ENCODE data around the gene FOSB. TPM values are rescaled to one million over a fixed set of nuclear protein-coding genes. Genes with fewer than 3 reads are reported as not detected.

FOSB gene
- total RNA-seq (731 TPM), polyA plus RNA-seq (10 to 100 TPM in 2 of 4 donors, 1 to 10 TPM in 2; 5.2 to 12.7 (median 9.6) TPM)

DNA sequence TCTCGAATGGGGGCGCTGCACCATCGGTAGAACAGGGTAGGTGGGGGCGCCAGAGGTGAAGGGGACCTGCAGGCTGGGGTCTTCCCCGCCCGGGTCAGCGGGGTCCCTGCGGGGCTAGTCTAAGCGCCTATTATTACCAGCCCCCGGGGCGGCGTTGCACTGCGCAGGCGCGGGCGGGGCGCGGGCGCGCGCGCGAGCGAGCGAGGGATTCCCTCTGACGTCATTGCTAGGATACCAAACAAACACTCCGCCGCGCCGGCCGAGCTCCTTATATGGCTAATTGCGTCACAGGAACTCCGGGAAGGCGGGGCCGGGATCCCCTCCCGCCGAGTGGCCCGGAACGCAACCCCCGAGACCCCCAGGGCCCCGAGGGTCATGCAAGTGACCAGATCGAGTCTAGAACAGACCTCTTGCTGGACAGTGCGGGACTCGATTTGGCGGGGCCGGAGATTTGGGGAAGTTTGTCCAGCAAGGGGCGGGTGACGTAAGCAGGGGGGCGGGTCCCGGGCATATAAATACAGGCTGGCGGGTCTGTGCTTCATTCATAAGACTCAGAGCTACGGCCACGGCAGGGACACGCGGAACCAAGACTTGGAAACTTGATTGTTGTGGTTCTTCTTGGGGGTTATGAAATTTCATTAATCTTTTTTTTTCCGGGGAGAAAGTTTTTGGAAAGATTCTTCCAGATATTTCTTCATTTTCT lies at the start of gene FOSB:
Gene FOSB (plus strand): TSS at position 541 of the 703 bp plus-strand sequence. CDS start 591 bp downstream, outside the sequence.
- no peaks in the 10 kb centered on the region for H3K9me3 ChIP-seq (ENCODE audit: control insufficient read depth in 2 of 2, low read length in 2 of 2)
- H3K27me3 ChIP-seq (ENCODE audit: control insufficient read depth, insufficient read depth, low read length), result peaks cover 2% of the 10 kb centered on the region
- peaks cover 25% of the 10 kb centered on the region for H3K27me3 Mint-ChIP-seq
- peaks cover 15% of the 10 kb centered on the region for H3K36me3 ChIP-seq (ENCODE audit: control insufficient read depth, insufficient read depth, low read length)
- peak within 1 kb of the TSS; percentile 93 for H3K4me3 ChIP-seq (ENCODE audit: low read depth, low read length)
- no peaks in the 10 kb centered on the region for H3K36me3 Mint-ChIP-seq
- ATAC-seq (ENCODE audit: low read depth in 2 of 2) (peak; percentile 30 to 40), DNase-seq (peak; percentile 92 to 97 (median 94))
- H3K9me3 Mint-ChIP-seq, result peaks cover 0 to 6% (median 0%) of the 10 kb centered on the region in 7 donors
- H3K4me1 Mint-ChIP-seq, result peaks cover 0 to 29% (median 12%) of the 10 kb centered on the region in 4 donors
- peak within 1 kb of the TSS; percentile 98 for H3K27ac ChIP-seq (ENCODE audit: insufficient read depth, low read length, poor library complexity, severe bottlenecking)
- H3K27ac Mint-ChIP-seq, result peak within 1 kb of the TSS; percentile 89 to 99 (median 99)
- H3K4me3 Mint-ChIP-seq, result peak within 1 kb of the TSS; percentile 90 to 99 (median 94)
- H3K4me1 ChIP-seq (ENCODE audit: control insufficient read depth, insufficient read depth, low read length, poor library complexity, severe bottlenecking), result peaks cover 32% of the 10 kb centered on the region

DNA sequence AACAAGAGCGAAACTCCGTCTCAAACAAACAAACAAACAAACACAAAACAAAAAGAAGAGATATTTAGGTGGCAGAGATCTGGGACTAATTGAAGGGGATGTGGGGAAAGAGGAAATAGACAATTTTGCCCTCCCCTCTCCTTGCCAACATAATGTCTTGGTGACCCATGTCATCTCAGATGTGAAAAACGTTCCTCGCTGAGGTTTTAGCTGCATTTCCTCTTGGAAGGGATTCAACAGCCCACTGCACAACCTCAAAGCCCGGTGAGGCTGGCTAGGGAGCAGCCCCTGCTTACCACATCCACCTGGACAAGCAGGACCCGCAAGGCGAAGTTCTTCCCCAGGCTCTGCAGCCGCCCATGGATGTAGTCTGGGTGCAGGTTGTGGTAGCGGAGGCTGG lies 49.0 kb upstream of the FOSB start:
- H3K9me3 Mint-ChIP-seq, result no peaks in the 10 kb centered on the region
- no peaks in the 10 kb centered on the region for H3K27me3 Mint-ChIP-seq
- no peak for ATAC-seq (ENCODE audit: low read depth in 2 of 2)
- Histone ChIP-seq H3K36me3 (ENCODE audit: control insufficient read depth, insufficient read depth, low read length) (peaks cover 8% of the 10 kb centered on the region), H3K27me3 (ENCODE audit: control insufficient read depth, insufficient read depth, low read length) (no peaks in the 10 kb centered on the region), H3K4me1 (ENCODE audit: control insufficient read depth, insufficient read depth, low read length, poor library complexity, severe bottlenecking) (peaks cover 26% of the 10 kb centered on the region), H3K9me3 (ENCODE audit: control insufficient read depth in 2 of 2, low read length in 2 of 2) (no peaks in the 10 kb centered on the region), H3K27ac (ENCODE audit: insufficient read depth, low read length, poor library complexity, severe bottlenecking) (no peak overlapping the region), H3K4me3 (ENCODE audit: low read depth, low read length) (no peak overlapping the region)
- peaks cover 0 to 43% (median 18%) of the 10 kb centered on the region in 4 donors for H3K4me1 Mint-ChIP-seq
- no peak for DNase-seq
- no peak overlapping the region for H3K27ac Mint-ChIP-seq
- H3K4me3 Mint-ChIP-seq, result peak overlapping the region in 1 of 4 donors; percentile 61
- H3K36me3 Mint-ChIP-seq, result peaks cover 12% of the 10 kb centered on the region

DNA sequence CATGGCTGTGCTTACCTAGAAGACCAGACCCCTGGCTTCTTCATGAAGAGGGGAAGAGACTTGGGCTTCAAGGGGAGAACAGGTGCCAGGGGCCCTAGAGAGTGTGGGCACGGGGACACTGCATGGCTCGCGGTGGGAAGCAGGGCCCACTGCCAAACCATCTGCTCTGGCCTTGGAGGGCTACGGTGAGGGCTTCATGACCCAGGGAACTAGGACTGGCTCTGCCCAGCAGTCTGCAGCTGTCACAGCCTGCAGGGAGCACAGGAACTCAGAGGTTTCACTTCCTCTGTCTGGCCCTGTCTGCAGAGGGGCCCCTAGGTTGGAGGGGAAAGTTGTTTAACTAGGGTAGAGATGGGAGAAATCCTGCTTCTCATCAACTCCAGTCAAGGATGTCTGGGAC lies 48.4 kb upstream of the FOSB start:
- Mint-ChIP-seq H3K4me3 (peak overlapping the region in 2 of 4 donors; percentile 28 to 58), H3K4me1 (peaks cover under 1 to 49% (median 20%) of the 10 kb centered on the region in 4 donors), H3K9me3 (no peaks in the 10 kb centered on the region), H3K36me3 (peaks cover 10% of the 10 kb centered on the region), H3K27me3 (no peaks in the 10 kb centered on the region), H3K27ac (no peak overlapping the region)
- DNase-seq (peak in 1 of 3 donors; percentile 58), ATAC-seq (ENCODE audit: low read depth in 2 of 2) (peak; percentile 38 to 55)
- H3K4me3 ChIP-seq (ENCODE audit: low read depth, low read length), result no peak overlapping the region
- H3K27me3 ChIP-seq (ENCODE audit: control insufficient read depth, insufficient read depth, low read length), result no peaks in the 10 kb centered on the region
- H3K27ac ChIP-seq (ENCODE audit: insufficient read depth, low read length, poor library complexity, severe bottlenecking), result no peak overlapping the region
- peaks cover 6% of the 10 kb centered on the region for H3K36me3 ChIP-seq (ENCODE audit: control insufficient read depth, insufficient read depth, low read length)
- no peaks in the 10 kb centered on the region for H3K9me3 ChIP-seq (ENCODE audit: control insufficient read depth in 2 of 2, low read length in 2 of 2)
- H3K4me1 ChIP-seq (ENCODE audit: control insufficient read depth, insufficient read depth, low read length, poor library complexity, severe bottlenecking), result peaks cover 32% of the 10 kb centered on the region

DNA sequence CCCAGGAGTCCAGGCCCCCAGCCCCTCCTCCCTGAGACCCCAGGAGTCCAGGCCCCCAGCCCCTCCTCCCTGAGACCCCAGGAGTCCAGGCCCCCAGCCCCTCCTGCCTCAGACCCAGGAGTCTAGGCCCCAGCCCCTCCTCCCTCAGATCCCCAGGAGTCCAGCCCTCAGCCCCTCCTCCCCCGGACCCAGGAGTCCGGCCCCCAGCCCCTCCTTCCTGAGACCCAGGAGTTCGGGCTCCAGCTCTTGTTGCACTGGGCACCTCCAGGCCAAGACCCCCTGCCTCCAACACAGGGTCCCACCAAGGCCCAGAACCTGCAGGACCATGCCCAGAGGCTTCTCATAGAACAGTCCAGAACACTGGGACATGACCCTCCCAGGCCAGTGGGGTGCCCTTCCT lies 47.9 kb upstream of the FOSB start:
- no peak overlapping the region for H3K27ac ChIP-seq (ENCODE audit: insufficient read depth, low read length, poor library complexity, severe bottlenecking)
- ATAC-seq (ENCODE audit: low read depth in 2 of 2) (no peak), DNase-seq (no peak)
- H3K4me3 Mint-ChIP-seq, result no peak overlapping the region
- H3K27me3 ChIP-seq (ENCODE audit: control insufficient read depth, insufficient read depth, low read length), result no peaks in the 10 kb centered on the region
- H3K9me3 ChIP-seq (ENCODE audit: control insufficient read depth in 2 of 2, low read length in 2 of 2), result no peaks in the 10 kb centered on the region
- H3K27me3 Mint-ChIP-seq, result no peaks in the 10 kb centered on the region
- H3K4me3 ChIP-seq (ENCODE audit: low read depth, low read length), result no peak overlapping the region
- H3K4me1 ChIP-seq (ENCODE audit: control insufficient read depth, insufficient read depth, low read length, poor library complexity, severe bottlenecking), result peaks cover 35% of the 10 kb centered on the region
- no peak overlapping the region for H3K27ac Mint-ChIP-seq
- H3K36me3 Mint-ChIP-seq, result peaks cover 10% of the 10 kb centered on the region
- H3K36me3 ChIP-seq (ENCODE audit: control insufficient read depth, insufficient read depth, low read length), result peaks cover under 1% of the 10 kb centered on the region
- no peaks in the 10 kb centered on the region for H3K9me3 Mint-ChIP-seq
- H3K4me1 Mint-ChIP-seq, result peaks cover 3 to 52% (median 23%) of the 10 kb centered on the region in 4 donors

DNA sequence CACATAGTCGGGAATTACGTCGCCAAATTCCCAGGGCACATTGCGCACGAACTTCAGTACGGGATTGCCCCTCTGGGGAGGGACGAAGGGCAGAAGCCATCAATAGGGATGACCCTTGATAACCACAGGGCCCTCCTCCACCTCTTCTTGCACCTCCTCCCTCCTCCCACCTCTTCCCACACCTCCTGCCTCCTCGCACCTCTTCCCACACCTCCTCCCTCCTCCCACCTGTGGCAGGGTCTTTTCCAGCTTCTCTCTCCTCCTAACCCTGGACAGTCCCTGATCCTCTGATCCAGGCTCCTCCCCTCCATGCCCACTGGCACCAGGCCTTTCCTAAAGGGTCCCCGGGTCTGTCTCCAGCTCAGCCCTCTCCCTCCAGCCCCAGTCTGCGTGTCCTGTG lies 47.4 kb upstream of the FOSB start:
- Histone ChIP-seq H3K36me3 (ENCODE audit: control insufficient read depth, insufficient read depth, low read length) (no peaks in the 10 kb centered on the region), H3K27ac (ENCODE audit: insufficient read depth, low read length, poor library complexity, severe bottlenecking) (no peak overlapping the region), H3K27me3 (ENCODE audit: control insufficient read depth, insufficient read depth, low read length) (no peaks in the 10 kb centered on the region), H3K4me3 (ENCODE audit: low read depth, low read length) (no peak overlapping the region), H3K9me3 (ENCODE audit: control insufficient read depth in 2 of 2, low read length in 2 of 2) (no peaks in the 10 kb centered on the region), H3K4me1 (ENCODE audit: control insufficient read depth, insufficient read depth, low read length, poor library complexity, severe bottlenecking) (peaks cover 35% of the 10 kb centered on the region)
- ATAC-seq (ENCODE audit: low read depth in 2 of 2) (no peak), DNase-seq (no peak)
- Mint-ChIP-seq H3K27ac (peak overlapping the region in 2 of 3 donors; percentile 62 to 82), H3K4me1 (peaks cover 3 to 52% (median 23%) of the 10 kb centered on the region in 4 donors), H3K9me3 (no peaks in the 10 kb centered on the region), H3K27me3 (no peaks in the 10 kb centered on the region), H3K36me3 (peaks cover 10% of the 10 kb centered on the region), H3K4me3 (no peak overlapping the region)

DNA sequence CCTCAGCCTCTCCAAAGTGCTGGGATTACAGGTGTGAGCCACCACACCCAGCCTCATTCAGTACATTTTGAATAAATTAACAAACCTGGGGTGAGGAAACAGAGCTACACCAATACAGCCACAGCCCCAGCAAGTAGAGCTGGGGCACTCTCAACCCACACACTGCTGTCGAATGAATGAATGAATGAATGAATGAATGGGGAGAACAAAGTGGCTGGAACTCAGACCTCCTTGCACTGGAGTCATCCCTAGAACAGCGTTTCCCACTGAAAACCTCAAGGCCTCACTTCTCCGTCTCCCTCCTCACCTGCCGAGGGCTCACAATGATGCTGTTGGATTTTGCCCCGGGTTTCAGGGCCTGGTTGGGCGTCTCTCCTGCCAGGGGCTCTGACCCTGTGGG lies 46.9 kb upstream of the FOSB start:
- Mint-ChIP-seq H3K27ac (peak overlapping the region in 1 of 3 donors; percentile 62), H3K9me3 (no peaks in the 10 kb centered on the region), H3K27me3 (no peaks in the 10 kb centered on the region), H3K36me3 (peaks cover 10% of the 10 kb centered on the region), H3K4me1 (peaks cover 3 to 52% (median 23%) of the 10 kb centered on the region in 4 donors), H3K4me3 (peak overlapping the region in 1 of 4 donors; percentile 31)
- Histone ChIP-seq H3K4me3 (ENCODE audit: low read depth, low read length) (no peak overlapping the region), H3K4me1 (ENCODE audit: control insufficient read depth, insufficient read depth, low read length, poor library complexity, severe bottlenecking) (peaks cover 35% of the 10 kb centered on the region), H3K9me3 (ENCODE audit: control insufficient read depth in 2 of 2, low read length in 2 of 2) (no peaks in the 10 kb centered on the region), H3K27me3 (ENCODE audit: control insufficient read depth, insufficient read depth, low read length) (no peaks in the 10 kb centered on the region), H3K36me3 (ENCODE audit: control insufficient read depth, insufficient read depth, low read length) (no peaks in the 10 kb centered on the region), H3K27ac (ENCODE audit: insufficient read depth, low read length, poor library complexity, severe bottlenecking) (no peak overlapping the region)
- DNase-seq (no peak), ATAC-seq (ENCODE audit: low read depth in 2 of 2) (no peak)

DNA sequence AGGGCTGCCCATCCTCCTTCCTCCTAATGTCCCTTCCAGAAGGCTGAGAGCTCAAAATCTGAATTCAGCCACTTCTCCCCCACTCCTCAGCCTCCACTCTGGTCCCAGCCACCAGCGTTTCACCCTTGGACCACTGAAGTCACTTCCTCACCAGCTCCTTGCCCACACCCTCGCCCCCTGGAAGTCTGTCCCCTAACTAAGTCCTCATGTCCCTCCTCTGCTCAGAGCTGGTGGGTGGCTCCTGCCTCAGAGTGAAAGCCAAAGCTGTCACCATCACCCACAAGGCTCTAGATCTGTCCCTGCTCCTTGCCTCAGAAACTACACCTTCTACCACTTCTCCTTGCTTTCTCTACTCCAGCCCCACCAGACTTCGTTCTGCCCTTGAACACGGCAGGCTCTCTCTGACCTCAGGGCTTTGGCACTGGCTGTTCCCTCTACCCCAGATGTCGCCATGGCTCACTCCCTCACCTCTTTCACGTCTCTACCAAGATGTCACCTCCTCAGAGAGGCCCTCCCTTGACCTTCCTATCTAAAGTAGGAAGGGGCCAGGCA lies 45.8 kb upstream of the FOSB start:
- Histone ChIP-seq H3K27ac (ENCODE audit: insufficient read depth, low read length, poor library complexity, severe bottlenecking) (no peak overlapping the region), H3K4me3 (ENCODE audit: low read depth, low read length) (no peak overlapping the region), H3K4me1 (ENCODE audit: control insufficient read depth, insufficient read depth, low read length, poor library complexity, severe bottlenecking) (peaks cover 35% of the 10 kb centered on the region), H3K36me3 (ENCODE audit: control insufficient read depth, insufficient read depth, low read length) (no peaks in the 10 kb centered on the region), H3K9me3 (ENCODE audit: control insufficient read depth in 2 of 2, low read length in 2 of 2) (no peaks in the 10 kb centered on the region), H3K27me3 (ENCODE audit: control insufficient read depth, insufficient read depth, low read length) (no peaks in the 10 kb centered on the region)
- ATAC-seq (ENCODE audit: low read depth in 2 of 2) (no peak), DNase-seq (no peak)
- no peaks in the 10 kb centered on the region for H3K9me3 Mint-ChIP-seq
- H3K4me1 Mint-ChIP-seq, result peaks cover 3 to 52% (median 23%) of the 10 kb centered on the region in 4 donors
- peaks cover 4% of the 10 kb centered on the region for H3K27me3 Mint-ChIP-seq
- H3K36me3 Mint-ChIP-seq, result peaks cover 10% of the 10 kb centered on the region
- peak overlapping the region in 3 of 4 donors; percentile 61 to 96 (median 63) for H3K4me3 Mint-ChIP-seq
- H3K27ac Mint-ChIP-seq, result peak overlapping the region in 2 of 3 donors; percentile 34 to 40

Data from CD4-positive, CD25-positive, alpha-beta regulatory T cell (primary cell).